ENCODE data around the gene PDE1C. TPM values are rescaled to one million over a fixed set of nuclear protein-coding genes. Genes with fewer than 3 reads are reported as not detected.

Gene PDE1C
- total RNA-seq, 4 donors from 2014 or later = 0.19 to 14.5 (median 2.9) TPM

- DNase-seq = no peak
- intact Hi-C loops (cut with DNase I) = no loop called here
- H3K36me3 ChIP-seq = no peaks in the 10 kb centered on the region
- no peak overlapping the region for H3K27ac ChIP-seq
- H3K4me3 ChIP-seq = no peak overlapping the region
- no peaks in the 10 kb centered on the region for H3K27me3 ChIP-seq
- H3K9me3 ChIP-seq = no peaks in the 10 kb centered on the region
- WGBS, 2 donors = 71 to 73% methylated on average over 8 of the region's 8 CpGs
- TF ChIP-seq POLR2A (IDR thresholded peaks at IDR 0.05) = no peak
- no peaks in the 10 kb centered on the region for H3K4me1 ChIP-seq
Observed at GRCh38 chr7:31720366-31720765, 349.8 kb downstream of the PDE1C start.

GRCh38 chr7:31716355-31716754, 353.9 kb downstream of the PDE1C start:
- no peak for TF ChIP-seq CTCF (IDR thresholded peaks at IDR 0.05)
- TF ChIP-seq POLR2A (IDR thresholded peaks at IDR 0.05) = no peak
- Histone ChIP-seq H3K9me3 (no peaks in the 10 kb centered on the region), H3K4me3 (no peak overlapping the region), H3K27ac (no peak overlapping the region), H3K27me3 (no peaks in the 10 kb centered on the region), H3K4me1 (no peaks in the 10 kb centered on the region), H3K36me3 (no peaks in the 10 kb centered on the region)
- 19 to 47% methylated on average over 1 of the region's 1 CpG for WGBS, 2 donors
- no peak for DNase-seq
- intact Hi-C loops (cut with DNase I) = no loop called here

- H3K4me1 ChIP-seq = no peaks in the 10 kb centered on the region
- intact Hi-C loops (cut with DNase I) = no loop called here
- no peaks in the 10 kb centered on the region for H3K27me3 ChIP-seq
- no peak for DNase-seq
- TF ChIP-seq CTCF (IDR thresholded peaks at IDR 0.05) (no peak), POLR2A (IDR thresholded peaks at IDR 0.05) (no peak)
- no peaks in the 10 kb centered on the region for H3K9me3 ChIP-seq
- H3K36me3 ChIP-seq = no peaks in the 10 kb centered on the region
- WGBS, 2 donors = 40 to 50% methylated on average over 1 of the region's 1 CpG
- no peak overlapping the region for H3K27ac ChIP-seq
- H3K4me3 ChIP-seq = no peak overlapping the region
Observed at GRCh38 chr7:31710171-31710570, 360.0 kb downstream of the PDE1C start.

GRCh38 chr7:31707089-31707488, 363.1 kb downstream of the PDE1C start:
- intact Hi-C loops (cut with DNase I) = no loop called here
- TF ChIP-seq CTCF (IDR thresholded peaks at IDR 0.05) (no peak), POLR2A (IDR thresholded peaks at IDR 0.05) (no peak)
- 43 to 62% methylated on average over 1 to 5 of the region's 5 CpGs for WGBS, 2 donors
- H3K4me3 ChIP-seq = no peak overlapping the region
- no peaks in the 10 kb centered on the region for H3K4me1 ChIP-seq
- no peaks in the 10 kb centered on the region for H3K9me3 ChIP-seq
- no peaks in the 10 kb centered on the region for H3K27me3 ChIP-seq
- H3K27ac ChIP-seq = no peak overlapping the region
- DNase-seq = no peak
- H3K36me3 ChIP-seq = no peaks in the 10 kb centered on the region

- intact Hi-C loops (cut with DNase I) = no loop called here
- Histone ChIP-seq H3K27me3 (no peaks in the 10 kb centered on the region), H3K27ac (no peak overlapping the region), H3K36me3 (no peaks in the 10 kb centered on the region), H3K4me1 (no peaks in the 10 kb centered on the region), H3K9me3 (no peaks in the 10 kb centered on the region), H3K4me3 (no peak overlapping the region)
- TF ChIP-seq POLR2A (IDR thresholded peaks at IDR 0.05) (no peak), CTCF (IDR thresholded peaks at IDR 0.05) (no peak)
- 71 to 75% methylated on average over 3 of the region's 3 CpGs for WGBS, 2 donors
- no peak for DNase-seq
Observed at GRCh38 chr7:31705377-31705776, 364.8 kb downstream of the PDE1C start.

GRCh38 chr7:31702354-31702753, 367.9 kb downstream of the PDE1C start:
- Histone ChIP-seq H3K27me3 (no peaks in the 10 kb centered on the region), H3K27ac (no peak overlapping the region), H3K4me1 (no peaks in the 10 kb centered on the region), H3K9me3 (no peaks in the 10 kb centered on the region), H3K4me3 (no peak overlapping the region), H3K36me3 (no peaks in the 10 kb centered on the region)
- no peak for DNase-seq
- intact Hi-C loops (cut with DNase I) = no loop called here
- TF ChIP-seq CTCF (IDR thresholded peaks at IDR 0.05) (no peak), POLR2A (IDR thresholded peaks at IDR 0.05) (no peak)
- 64 to 66% methylated on average over 3 of the region's 3 CpGs for WGBS, 2 donors
